Measurements from ENCODE around the gene ALDOB. TPM values are rescaled to one million over a fixed set of nuclear protein-coding genes. Genes with fewer than 3 reads are reported as not detected.

The ALDOB gene
- total and polyA plus RNA-seq, 2 donors from 2014 or later = 11.0 to 4,265 TPM

DNA sequence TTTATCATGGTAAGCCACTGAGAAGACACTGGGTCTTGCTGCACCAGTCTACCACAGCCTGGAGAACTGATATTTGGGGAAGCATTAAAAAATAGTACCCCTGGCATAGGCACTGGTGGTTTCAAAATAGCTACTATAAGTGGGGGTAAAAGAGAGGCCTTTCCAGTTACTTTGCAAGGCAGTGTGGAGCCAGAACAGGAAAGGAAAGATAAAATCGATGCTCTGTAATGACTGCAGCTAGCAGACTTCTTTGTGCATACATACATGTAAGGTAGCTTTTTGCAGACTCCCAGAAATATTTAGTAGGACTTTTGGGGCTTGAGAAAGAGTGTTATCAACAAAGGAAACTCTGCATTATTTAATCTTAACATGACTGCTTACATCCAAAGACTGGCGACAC, 31.3 kb upstream of the ALDOB start:
- intact Hi-C loops (cut with DNase I) = no loop called here
- TF ChIP-seq CTCF (IDR thresholded peaks at IDR 0.05; ENCODE audit: borderline replicate concordance, extremely low read depth, insufficient read depth) = no peak
- H3K27ac ChIP-seq (ENCODE audit: low read depth in 2 of 2, low read length in 2 of 2) = no peak overlapping the region
- H3K4me1 ChIP-seq (ENCODE audit: control insufficient read depth in 2 of 3, insufficient read depth in 2 of 3, low read depth in 1 of 3, low read length in 3 of 3) = no peaks in the 10 kb centered on the region
- H3K9ac ChIP-seq (ENCODE audit: low read length in 3 of 3) = no peak overlapping the region
- no peaks in the 10 kb centered on the region for H3K27me3 ChIP-seq (ENCODE audit: control insufficient read depth, insufficient read depth, low read length)
- H3K4me3 ChIP-seq (ENCODE audit: low read length in 3 of 3) = no peak overlapping the region
- no peak for DNase-seq
- H3K36me3 ChIP-seq (ENCODE audit: control insufficient read depth in 2 of 3, insufficient read depth in 3 of 3, low read length in 3 of 3) = peaks cover 0 to 1% (median 0%) of the 10 kb centered on the region in 3 donors
- H3K9me3 ChIP-seq (ENCODE audit: control insufficient read depth in 2 of 3, insufficient read depth in 1 of 3, low read length in 3 of 3) = no peaks in the 10 kb centered on the region
- no peak for FAIRE-seq

DNA sequence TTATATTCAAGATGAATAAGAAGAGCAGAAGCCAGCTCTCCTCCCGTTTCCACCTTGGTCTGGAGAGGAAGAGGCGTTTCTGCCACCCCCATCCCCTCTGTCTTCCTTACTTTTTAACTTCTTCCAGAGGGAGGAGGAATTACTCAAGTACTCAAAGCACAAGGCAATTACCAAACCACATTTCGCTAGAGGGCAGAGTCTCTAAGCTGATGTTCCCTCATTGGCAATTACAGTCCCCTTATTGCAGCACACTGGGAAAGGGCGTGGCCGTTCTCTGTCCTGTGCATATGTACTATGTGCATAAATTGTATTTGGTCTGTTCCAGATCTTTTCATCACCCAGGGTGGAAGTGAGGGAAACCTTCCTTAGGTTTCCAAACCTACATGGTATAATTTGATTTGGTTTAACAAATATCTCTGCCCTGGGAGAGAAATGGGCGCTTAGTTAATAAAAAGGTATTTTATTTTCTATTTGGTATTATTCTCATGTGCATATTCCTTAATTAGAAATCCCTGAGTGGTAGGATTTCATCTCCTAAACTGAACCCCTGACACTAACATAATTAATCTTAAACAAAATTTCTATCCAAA, 29.8 kb upstream of the ALDOB start:
- H3K4me3 ChIP-seq (ENCODE audit: low read length in 3 of 3) = no peak overlapping the region
- intact Hi-C loops (cut with DNase I) = no loop called here
- peak; percentile 66 for FAIRE-seq

DNA sequence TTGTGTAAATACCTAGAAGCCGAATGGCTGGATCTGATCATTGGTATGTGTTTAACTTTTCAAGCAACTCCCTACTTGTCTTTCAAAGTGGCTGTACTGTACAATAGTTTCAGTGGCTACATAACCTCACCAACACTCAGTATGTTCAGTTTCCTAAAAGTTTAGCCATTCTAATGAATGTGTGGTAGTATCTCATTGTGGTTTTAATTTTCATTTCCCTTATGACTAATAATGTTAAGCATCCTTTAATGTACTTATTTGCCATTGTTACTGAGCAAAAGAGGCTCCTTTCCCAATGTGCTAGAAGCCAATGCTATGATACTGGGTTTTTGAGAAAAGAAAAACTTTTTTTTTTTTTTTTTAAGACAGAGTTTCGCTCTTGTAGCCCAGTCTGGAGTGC, 27.8 kb upstream of the ALDOB start:
- H3K36me3 ChIP-seq (ENCODE audit: control insufficient read depth in 2 of 3, insufficient read depth in 3 of 3, low read length in 3 of 3) = no peaks in the 10 kb centered on the region
- FAIRE-seq = no peak

More for the DNA sequence above, 29.8 kb upstream of the ALDOB start:
- Histone ChIP-seq H3K9me3 (ENCODE audit: control insufficient read depth in 2 of 3, insufficient read depth in 1 of 3, low read length in 3 of 3) (no peaks in the 10 kb centered on the region), H3K27me3 (ENCODE audit: control insufficient read depth, insufficient read depth, low read length) (no peaks in the 10 kb centered on the region), H3K36me3 (ENCODE audit: control insufficient read depth in 2 of 3, insufficient read depth in 3 of 3, low read length in 3 of 3) (no peaks in the 10 kb centered on the region), H3K4me1 (ENCODE audit: control insufficient read depth in 2 of 3, insufficient read depth in 2 of 3, low read depth in 1 of 3, low read length in 3 of 3) (no peaks in the 10 kb centered on the region), H3K27ac (ENCODE audit: low read depth in 2 of 2, low read length in 2 of 2) (no peak overlapping the region), H3K9ac (ENCODE audit: low read length in 3 of 3) (no peak overlapping the region)
- TF ChIP-seq CTCF (IDR thresholded peaks at IDR 0.05; ENCODE audit: borderline replicate concordance, extremely low read depth, insufficient read depth) = peak; percentile 36
- peak in 2 of 5 donors; percentile 43 to 69 for DNase-seq

More for the DNA sequence above, 27.8 kb upstream of the ALDOB start:
- TF ChIP-seq CTCF (IDR thresholded peaks at IDR 0.05; ENCODE audit: borderline replicate concordance, extremely low read depth, insufficient read depth) = no peak
- no peaks in the 10 kb centered on the region for H3K9me3 ChIP-seq (ENCODE audit: control insufficient read depth in 2 of 3, insufficient read depth in 1 of 3, low read length in 3 of 3)
- intact Hi-C loops (cut with DNase I) = loop anchor here (5.0 kb wide), 1 partner anchor 64 kb away; no protein-coding TSS in a partner anchor
- no peak overlapping the region for H3K4me3 ChIP-seq (ENCODE audit: low read length in 3 of 3)
- no peak overlapping the region for H3K9ac ChIP-seq (ENCODE audit: low read length in 3 of 3)
- H3K4me1 ChIP-seq (ENCODE audit: control insufficient read depth in 2 of 3, insufficient read depth in 2 of 3, low read depth in 1 of 3, low read length in 3 of 3) = no peaks in the 10 kb centered on the region
- H3K27ac ChIP-seq (ENCODE audit: low read depth in 2 of 2, low read length in 2 of 2) = no peak overlapping the region
- no peak for DNase-seq
- H3K27me3 ChIP-seq (ENCODE audit: control insufficient read depth, insufficient read depth, low read length) = no peaks in the 10 kb centered on the region

All from kidney (tissue), 14 donors.